NOMO-1 treated with dmso at 0.1 percent for 144 hours (cell line): Measurements from ENCODE around the gene COPE.

ENCODE experiments used
- DNase-seq: peaks from one replicate; lab custom pipeline; 2025; ENCODE audit not compliant: unreplicated experiment; lab: John Stamatoyannopoulos, UW

The COPE gene

DNA sequence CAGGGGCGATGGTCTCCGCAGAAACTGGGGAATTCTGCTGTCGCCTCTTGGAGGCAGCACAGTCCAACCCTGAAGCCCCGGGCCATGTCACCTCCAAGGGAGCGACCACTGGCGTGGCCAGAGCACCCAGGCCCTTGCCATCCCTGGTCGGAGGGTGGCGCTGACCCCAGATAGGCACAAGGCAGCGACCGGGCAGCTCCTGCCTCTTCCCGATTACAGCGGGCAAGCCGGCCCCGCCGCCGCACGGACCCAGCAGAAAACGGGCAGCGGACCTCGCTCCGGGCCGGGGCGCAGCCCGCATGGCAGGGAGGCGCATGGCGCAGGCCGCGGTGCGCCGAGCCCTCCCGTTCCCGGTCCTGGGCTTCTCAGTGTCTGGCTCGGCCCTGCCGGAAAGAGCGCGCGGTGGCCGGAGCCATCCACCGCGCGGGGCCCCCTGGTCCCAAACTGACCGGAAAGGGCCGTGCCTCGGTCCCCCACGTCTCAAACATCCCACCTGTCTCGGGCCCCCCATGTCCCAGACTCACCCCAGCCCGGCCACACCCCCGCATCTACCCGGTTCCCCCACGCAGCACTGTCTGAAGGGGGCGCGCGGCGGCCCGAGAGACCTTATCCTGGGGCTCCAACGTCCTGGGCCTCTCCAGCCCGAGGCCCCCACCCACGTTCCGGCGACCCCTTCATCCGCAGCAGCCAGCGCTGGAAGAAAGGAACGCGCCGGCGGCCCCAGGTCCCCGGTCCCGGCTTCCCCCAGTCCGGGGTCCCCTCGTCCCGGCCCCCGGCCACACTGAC lies 24.0 kb downstream of the COPE start:
- peak; percentile 24 for DNase-seq

DNA sequence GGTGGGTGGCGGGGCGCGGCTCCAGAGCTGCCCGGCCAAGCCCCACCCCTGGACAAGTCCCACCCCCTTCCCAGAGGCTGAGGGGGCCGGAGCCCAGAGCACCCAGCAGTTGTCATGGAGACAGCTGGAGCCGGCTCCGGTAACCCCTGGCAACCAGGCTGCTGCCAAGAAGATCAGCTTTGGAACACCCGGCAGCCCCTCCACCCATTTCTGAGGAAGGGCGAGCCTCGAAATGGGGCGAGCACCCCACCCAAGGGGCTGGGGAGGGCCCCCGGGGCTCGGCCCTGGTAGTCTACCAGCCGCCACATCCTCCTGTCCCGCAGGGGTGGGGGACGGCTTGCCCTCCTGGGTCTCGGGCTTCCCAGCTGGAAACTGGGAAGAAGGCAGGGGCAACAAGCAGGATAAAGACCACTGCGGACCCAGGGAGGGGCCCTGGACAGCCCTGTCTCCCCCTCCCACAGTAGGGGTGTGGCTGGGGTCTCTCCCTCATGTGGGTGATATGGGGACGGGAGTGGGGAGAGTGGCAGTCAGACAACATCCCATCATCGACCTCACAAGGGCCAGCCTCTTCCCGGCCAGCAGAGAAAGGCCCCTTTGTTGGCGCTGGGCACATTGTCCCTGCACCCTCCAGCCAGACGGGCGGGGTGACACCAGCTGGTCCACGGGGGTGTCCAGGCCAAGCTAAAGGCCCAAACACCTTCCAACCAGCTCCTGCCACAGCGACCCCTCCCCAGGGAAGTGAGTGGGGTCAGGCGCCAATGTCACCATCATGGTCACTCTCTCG lies 24.7 kb downstream of the COPE start:
- no peak for DNase-seq

- no peak for DNase-seq
Measured at GRCh38 chr19:18893587-18894253, 25.5 kb downstream of the COPE start.

GRCh38 chr19:18889949-18890745 lies 29.0 kb downstream of the COPE start:
- no peak for DNase-seq

DNA sequence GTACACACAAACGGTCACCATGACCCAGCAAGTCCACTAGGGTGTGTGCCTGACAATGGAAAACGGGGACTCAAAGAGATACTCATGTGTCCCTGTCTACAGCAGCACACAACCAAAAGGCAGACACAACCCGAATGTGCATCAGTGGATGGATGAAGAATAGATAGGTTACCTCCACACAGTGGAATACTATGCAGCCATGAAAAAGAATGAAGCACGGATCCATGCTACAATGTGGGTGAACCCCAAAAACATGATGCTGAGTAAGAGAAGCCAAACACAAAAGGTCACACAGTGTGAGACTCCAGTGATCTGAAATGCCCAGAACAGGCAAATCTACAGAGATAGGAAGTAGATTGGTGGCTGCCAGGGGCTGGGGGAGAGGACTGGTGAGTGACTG lies 32.2 kb downstream of the COPE start:
- DNase-seq: no peak

DNA sequence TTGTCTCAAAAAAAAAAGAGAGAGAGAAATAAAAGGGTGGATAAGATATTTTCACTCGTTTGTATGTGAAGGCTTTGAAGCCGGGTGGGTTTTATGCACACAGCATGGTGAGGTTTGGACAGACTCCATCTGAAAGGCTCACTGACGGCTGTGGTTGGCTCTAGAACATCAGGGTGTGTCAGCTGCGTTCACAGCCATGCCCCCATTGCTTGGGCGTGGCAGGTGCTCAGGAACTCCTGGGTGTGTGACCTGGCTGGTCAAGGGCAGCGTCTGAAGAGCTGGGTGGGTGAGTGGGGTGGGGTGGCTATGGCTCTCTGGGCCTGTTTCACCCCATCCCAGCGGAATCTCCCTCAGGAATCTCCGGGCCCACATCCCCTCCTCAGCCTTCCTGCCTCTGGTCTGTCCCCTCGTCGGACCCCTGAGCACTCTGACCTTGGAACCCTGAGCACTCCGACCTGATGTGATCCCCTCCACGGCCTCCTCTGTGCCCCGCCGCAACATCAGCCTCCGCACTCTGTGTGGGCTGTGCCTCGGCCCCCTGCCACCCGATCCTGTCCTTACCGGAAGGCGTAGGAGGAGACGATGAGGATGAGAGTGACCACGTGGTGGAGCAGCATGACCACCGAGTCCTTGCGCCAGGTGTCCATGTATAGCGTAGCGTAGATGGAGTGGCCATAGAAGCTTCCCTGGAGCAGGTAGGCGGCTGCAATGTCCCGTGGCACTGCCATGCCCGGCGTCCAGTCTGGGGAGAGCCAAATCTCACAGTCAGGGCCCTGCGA lies 35.5 kb downstream of the COPE start:
- no peak for DNase-seq

DNA sequence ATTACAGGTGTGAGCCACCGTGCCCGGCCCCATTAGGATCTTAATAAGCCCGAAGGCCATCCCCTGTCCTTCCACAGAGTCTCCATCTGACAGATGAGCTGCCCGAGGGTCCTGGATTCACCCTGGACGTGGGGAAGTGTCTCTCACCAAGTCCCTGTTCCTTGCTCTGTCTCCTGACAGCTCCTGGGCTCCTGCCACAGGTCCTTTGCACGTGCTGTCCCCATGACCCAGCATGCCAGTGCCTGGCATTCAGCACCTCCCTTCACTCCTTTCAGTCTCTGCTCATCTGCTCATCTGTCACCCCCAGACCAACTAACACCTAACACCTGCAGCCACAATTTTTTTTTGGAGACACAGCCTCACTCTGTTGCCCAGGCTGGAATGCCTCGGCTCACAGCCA lies 37.7 kb downstream of the COPE start:
- no peak for DNase-seq

GRCh38 chr19:18879579-18880373 lies 39.4 kb downstream of the COPE start:
- no peak for DNase-seq

DNA sequence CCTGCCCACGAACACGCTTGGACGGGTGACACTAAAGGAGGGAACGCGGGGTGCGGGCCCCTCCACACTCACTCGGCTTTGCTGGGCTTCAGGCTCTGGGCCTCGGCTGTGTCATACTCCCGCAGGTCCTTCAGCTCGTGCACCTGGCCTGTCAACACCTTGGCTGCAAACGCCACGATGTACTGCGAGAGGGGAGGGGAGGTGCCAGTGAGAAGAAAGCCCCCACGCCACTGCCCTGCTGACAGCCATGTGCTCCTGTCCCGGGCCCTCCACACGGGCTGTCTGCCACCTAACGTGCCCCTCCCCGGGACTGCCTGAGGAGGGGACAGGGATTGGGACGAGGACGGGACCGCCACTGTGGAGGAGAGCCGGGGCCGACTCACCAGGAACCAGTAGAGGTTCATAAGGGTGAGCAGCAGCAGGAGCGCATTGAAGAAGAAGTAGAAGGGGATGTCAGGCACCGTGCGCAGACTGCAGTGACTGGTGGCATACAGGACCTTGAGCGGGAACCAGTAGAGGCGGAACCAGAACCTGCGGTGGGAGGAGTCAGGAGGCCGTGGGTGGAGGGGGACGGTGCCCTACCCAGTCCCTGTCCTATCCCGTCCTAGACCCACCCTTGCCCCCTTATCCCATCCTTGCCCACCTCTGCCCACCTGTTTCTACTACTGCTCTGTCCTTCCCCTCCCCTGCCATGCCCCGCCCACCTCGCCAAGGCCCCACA lies 40.2 kb downstream of the COPE start:
- no peak for DNase-seq

GRCh38 chr19:18878058-18878797 lies 41.0 kb downstream of the COPE start:
- no peak for DNase-seq

- DNase-seq: no peak
Measured at GRCh38 chr19:18876865-18877264, 42.3 kb downstream of the COPE start.

- no peak for DNase-seq
Measured at GRCh38 chr19:18875726-18876125, 43.5 kb downstream of the COPE start.

DNA sequence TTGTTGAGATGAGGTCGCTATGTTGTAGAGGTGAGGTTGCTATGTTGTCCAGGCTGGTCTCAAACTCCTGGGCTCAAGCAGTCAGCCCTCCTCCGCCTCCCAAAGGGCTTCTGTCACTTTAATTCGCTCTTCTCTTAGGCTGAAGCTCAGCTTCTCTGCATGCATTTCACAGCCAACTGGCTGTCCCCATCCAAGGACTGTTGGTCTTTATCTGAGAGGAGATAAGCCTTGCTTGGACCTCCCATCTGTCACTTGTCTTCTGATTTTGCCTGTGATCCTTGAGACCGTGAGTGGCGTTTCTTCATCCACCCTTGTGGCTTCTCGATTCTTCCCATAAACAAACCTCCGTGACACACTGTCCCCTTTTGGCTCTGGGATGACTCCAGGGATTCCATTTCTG lies 47.6 kb downstream of the COPE start:
- no peak for DNase-seq

GRCh38 chr19:18870531-18871172 lies 48.5 kb downstream of the COPE start:
- DNase-seq: no peak

- no peak for DNase-seq
Measured at GRCh38 chr19:18869781-18870530, 49.2 kb downstream of the COPE start.

GRCh38 chr19:18869023-18869618 lies 50.1 kb downstream of the COPE start:
- DNase-seq: no peak
